GM12864 (cell line): Measurements from ENCODE around the gene ADGRD1.

Source experiments
- DNase-seq: peaks from one replicate; pipeline ENCODE4 v3.0.0-alpha.2; 2011; ENCODE audit warnings: low read depth
- H3K4me3 ChIP-seq: 2 replicates; pipeline ENCODE4 v1.5.1; 2011; ENCODE audit warnings: mild to moderate bottlenecking, low read depth, low read length, control low read depth
- CTCF ChIP-seq: IDR thresholded peaks from 2 replicates; pipeline ENCODE4 v1.5.1; 2011; ENCODE audit warnings: low read depth, mild to moderate bottlenecking, moderate library complexity, low read length, control low read depth, inconsistent platforms; ENCODE audit errors: missing control alignments

ADGRD1 gene

GRCh38 chr12:130948751-130949150, 5.0 kb upstream of the ADGRD1 start:
- no peak for DNase-seq
- H3K4me3 ChIP-seq: no peak overlapping the region
- TF ChIP-seq CTCF: no peak

GRCh38 chr12:130949806-130950205, 3.9 kb upstream of the ADGRD1 start:
- no peak for TF ChIP-seq CTCF
- DNase-seq: no peak
- H3K4me3 ChIP-seq: no peak overlapping the region

GRCh38 chr12:130951636-130952035, 2.1 kb upstream of the ADGRD1 start:
- TF ChIP-seq CTCF: no peak
- H3K4me3 ChIP-seq: no peak overlapping the region
- DNase-seq: no peak

GRCh38 chr12:130952171-130952954, 1.3 kb upstream of the ADGRD1 start:
- no peak overlapping the region for H3K4me3 ChIP-seq
- DNase-seq: no peak
- TF ChIP-seq CTCF: no peak

GRCh38 chr12:130954544-130954831, 781 bp downstream of the ADGRD1 start:
- no peak overlapping the region for H3K4me3 ChIP-seq
- no peak for TF ChIP-seq CTCF
- DNase-seq: no peak

- H3K4me3 ChIP-seq: no peak overlapping the region
- TF ChIP-seq CTCF: no peak
- no peak for DNase-seq
These were observed 1.6 kb downstream of the ADGRD1 start for GRCh38 chr12:130955238-130955816.

- TF ChIP-seq CTCF: no peak
- H3K4me3 ChIP-seq: no peak overlapping the region
- DNase-seq: no peak
These were observed 2.3 kb downstream of the ADGRD1 start for GRCh38 chr12:130956009-130956408.
